B cell (primary cell): ENCODE data around the gene CCNE1. TPM values are rescaled to one million over a fixed set of nuclear protein-coding genes. Genes with fewer than 3 reads are reported as not detected.

Source experiments
- ATAC-seq: fragments of 200-7000 bp; cut with Tn5 transposase; one replicate; pipeline ENCODE4 v1.10.0; 2021; ENCODE audit warnings: low read depth, mild to moderate bottlenecking, moderate number of reproducible peaks, moderate library complexity
- CTCF ChIA-PET: fragments of 350-600 bp; sonication (Branson Sonifier 250); formaldehyde crosslinking; loops from one replicate; lab custom pipeline; 2021; ENCODE audit warnings: antibody characterized with exemption, inconsistent platforms; lab: Charles Lee
- POLR2A ChIA-PET: fragments of 350-600 bp; sonication (Branson Sonifier 250); formaldehyde crosslinking; loops from one replicate; lab custom pipeline; 2021; ENCODE audit warnings: antibody characterized with exemption; lab: Charles Lee
- DNase-seq: peaks from one replicate; pipeline ENCODE4 v3.0.0; 2013
- H2AFZ ChIP-seq: 2 replicates; pipeline ENCODE4 v1.6.1; 2012; ENCODE audit warnings: mild to moderate bottlenecking, low read depth, low read length; ENCODE audit not compliant: insufficient read depth, poor library complexity, severe bottlenecking
- H3K27ac ChIP-seq, 2 donors: 1 replicate in 1 of 2; 2 replicates in 1 of 2; pipeline ENCODE4 v1.5.1; 2012 to 2013; ENCODE audit warnings: low read length in 2 of 2, mild to moderate bottlenecking in 2 of 2, moderate library complexity in 1 of 2
- H3K27me3 ChIP-seq, 4 experiments: fragments of 200-600 bp in 1 of 4; sonication (generic) in 1 of 4; replicated peaks in 1 of 4; 1 replicate in 2 of 4; 2 replicates in 2 of 4; pipeline versions ENCODE4 v1.6.1 to v1.7.0; 2013 to 2016; ENCODE audit warnings: low read length in 3 of 4, mild to moderate bottlenecking in 2 of 4, mixed read lengths in 1 of 4, moderate library complexity in 1 of 4; ENCODE audit not compliant: insufficient read depth in 4 of 4, control insufficient read depth in 3 of 4; ENCODE audit errors: control extremely low read depth in 1 of 4
- H3K36me3 ChIP-seq, 2 experiments: replicated peaks in 1 of 2; 1 replicate in 1 of 2; 2 replicates in 1 of 2; pipeline versions ENCODE4 v1.6.1 to v1.7.1; 2013; ENCODE audit warnings: low read length in 1 of 2; ENCODE audit not compliant: insufficient read depth in 2 of 2, control insufficient read depth in 1 of 2; ENCODE audit errors: control extremely low read depth in 1 of 2, extremely low read depth in 1 of 2
- H3K4me1 ChIP-seq, 2 donors: fragments of 200-600 bp in 1 of 2; sonication (generic) in 1 of 2; 1 replicate in 1 of 2; 2 replicates in 1 of 2; pipeline versions ENCODE4 v1.5.1 to v1.6.1; 2013 to 2017; ENCODE audit warnings: low read length in 2 of 2; ENCODE audit not compliant: control insufficient read depth in 2 of 2, insufficient read depth in 2 of 2
- H3K4me2 ChIP-seq: replicated peaks from 2 replicates; pipeline ENCODE3; 2012; ENCODE audit warnings: mild to moderate bottlenecking, low read depth, low read length; ENCODE audit not compliant: poor library complexity, severe bottlenecking
- H3K4me3 ChIP-seq, 5 experiments: fragments of 200-600 bp in 1 of 5; sonication (generic) in 1 of 5; 1 replicate in 3 of 5; 2 replicates in 2 of 5; pipeline versions ENCODE4 v1.5.1 to v1.7.0; 2011 to 2016; ENCODE audit warnings: low read length in 4 of 5, mild to moderate bottlenecking in 4 of 5, low read depth in 2 of 5, control low read depth in 1 of 5, moderate library complexity in 1 of 5; ENCODE audit not compliant: insufficient read depth in 1 of 5; ENCODE audit errors: control extremely low read depth in 1 of 5, extremely low read depth in 1 of 5
- H3K79me2 ChIP-seq: fragments of 200-600 bp; sonication (generic); one replicate; pipeline ENCODE4 v1.6.0; 2016; ENCODE audit warnings: low read length; ENCODE audit not compliant: control insufficient read depth, insufficient read depth
- H3K9ac ChIP-seq: fragments of 200-600 bp; sonication (generic); 2 replicates; pipeline ENCODE4 v1.6.1; 2017; ENCODE audit warnings: mild to moderate bottlenecking, low read length, moderate library complexity
- H3K9me3 ChIP-seq, 3 donors: one replicate each; pipeline versions ENCODE4 v1.6.1 to v1.7.1; 2013; ENCODE audit warnings: low read length in 2 of 3; ENCODE audit not compliant: control insufficient read depth in 2 of 3, insufficient read depth in 1 of 3; ENCODE audit errors: control extremely low read depth in 1 of 3
- H4K20me1 ChIP-seq: 2 replicates; pipeline ENCODE4 v1.6.0; 2012; ENCODE audit warnings: mild to moderate bottlenecking, low read length; ENCODE audit not compliant: insufficient read depth, control insufficient read depth, poor library complexity, severe bottlenecking
- H3K27ac Mint-ChIP-seq: one replicate; pipeline ENCODE4 v1.8.0; 2021; ENCODE audit warnings: mixed read lengths
- H3K27me3 Mint-ChIP-seq: one replicate; pipeline ENCODE4 v1.8.0; 2021; ENCODE audit warnings: mixed read lengths
- H3K4me1 Mint-ChIP-seq: one replicate; pipeline ENCODE4 v1.8.0; 2021; ENCODE audit warnings: mixed read lengths
- H3K4me3 Mint-ChIP-seq: one replicate; pipeline ENCODE4 v1.8.0; 2021; ENCODE audit warnings: mixed read lengths
- H3K9me3 Mint-ChIP-seq: one replicate; pipeline ENCODE4 v1.8.0; 2022; ENCODE audit warnings: mixed read lengths; ENCODE audit not compliant: insufficient read depth
- CTCF ChIP-seq: fragments of 200-600 bp; IDR thresholded peaks from one replicate; pipeline ENCODE4 v1.8.0; 2022; ENCODE audit warnings: antibody characterized with exemption, mild to moderate bottlenecking
- EZH2 ChIP-seq: IDR thresholded peaks from 2 replicates; pipeline ENCODE4 v1.6.1; 2012; ENCODE audit warnings: borderline replicate concordance, low read depth, mild to moderate bottlenecking, moderate library complexity, low read length; ENCODE audit not compliant: insufficient read depth, poor library complexity, severe bottlenecking
- WGBS: methylation state at CpG from one replicate; pipeline ENCODE4 v1.1.5; 2013; ENCODE audit warnings: missing lambda C conversion rate; ENCODE audit not compliant: insufficient coverage; 5-methylcytosine and 5-hydroxymethylcytosine counted together
- intact Hi-C: fragments of 100-400 bp; cut with micrococcal nuclease; formaldehyde crosslinking; loops from one replicate; pipeline ENCODE4 v1.10.0; 2022
- polyA plus RNA-seq: library from polyadenylated mRNA; depleted of rRNA; stranded (reverse); fragments of >200 nt; gene quantifications from 2 replicates; pipeline ENCODE4 v1.2.3, GENCODE V29; 2012
- total RNA-seq, 2 donors: library from RNA; stranded (reverse); fragments of 120-200 nt in 1 of 2; gene quantifications; 1 replicate in 1 of 2; 2 replicates in 1 of 2; pipeline versions ENCODE4 v1.2.3 to v1.2.4, GENCODE V29; 2013 to 2022

CCNE1 gene
- total and polyA plus RNA-seq, 2 donors (not counting 1 experiment from before 2014, with no cell fraction given): 2.5 to 2.8 TPM

GRCh38 chr19:29810504-29810871, 1.3 kb upstream of the CCNE1 start:
- POLR2A ChIA-PET: no interaction called here
- H3K9ac ChIP-seq: no peak overlapping the region

More at GRCh38 chr19:29810504-29810871, 1.3 kb upstream of the CCNE1 start:
- peaks cover 8 to 20% of the 10 kb centered on the region in 2 donors for H3K4me1 ChIP-seq
- H3K27me3 ChIP-seq: peaks cover 0 to 8% (median 0%) of the 10 kb centered on the region in 4 experiments
- H3K9me3 Mint-ChIP-seq: no peaks in the 10 kb centered on the region
- peak overlapping the region; percentile 87 for H2AFZ ChIP-seq
- TF ChIP-seq EZH2: no peak
- TF ChIP-seq CTCF: no peak
- no peak overlapping the region for H3K4me3 ChIP-seq
- H3K4me2 ChIP-seq: no peak overlapping the region
- peak overlapping the region; percentile 72 for H3K4me3 Mint-ChIP-seq
- H3K79me2 ChIP-seq: no peaks in the 10 kb centered on the region
- intact Hi-C loops: loop anchor here (2.0 to 10.0 kb wide), 2 partner anchors 146 to 204 kb away; partner anchors contain the start of genes PLEKHF1 and POP4
- CTCF ChIA-PET: interaction anchor here (0.6 kb wide), 1 partner anchor 19 kb away, joined by 6 read pairs; no protein-coding TSS in a partner anchor
- ATAC-seq (no peak), DNase-seq (peak; percentile 33)
- H3K36me3 ChIP-seq: no peaks in the 10 kb centered on the region
- H3K27ac Mint-ChIP-seq: peak overlapping the region; percentile 84
- peak overlapping the region in 1 of 2 donors; percentile 76 for H3K27ac ChIP-seq
- no peaks in the 10 kb centered on the region for H3K27me3 Mint-ChIP-seq
- H3K9me3 ChIP-seq: no peaks in the 10 kb centered on the region
- WGBS: 100% methylated on average over 1 of the region's 4 CpGs
- no peaks in the 10 kb centered on the region for H4K20me1 ChIP-seq
- H3K4me1 Mint-ChIP-seq: peaks cover 15% of the 10 kb centered on the region
